Heart left ventricle (tissue), 13 donors: ENCODE measurements around the gene CD80.

Experiments used
- CTCF ChIP-seq, 12 donors: fragments of 200-600 bp; sonication (generic) in 4 of 12; IDR thresholded peaks; one replicate each; pipeline versions ENCODE4 v1.5.0 to v1.8.0; 2018 to 2022; ENCODE audit warnings: antibody characterized with exemption in 12 of 12, mild to moderate bottlenecking in 5 of 12
- POLR2A ChIP-seq, 2 donors: fragments of 450-650 bp; IDR thresholded peaks; one replicate each; pipeline ENCODE4 v1.6.1; 2017; ENCODE audit warnings: antibody characterized with exemption in 2 of 2, mild to moderate bottlenecking in 2 of 2, moderate library complexity in 2 of 2
- donor health status: ischemic (EF 13 %, LVEDD 7.1; RV severe dilation, severe dysfunction).
- donor health status: DM: no; HTN: yes; CAD: no.
- donor health status: DM: no; HTN: no; CAD: no.
- donor health status: ischemic (EF 25% LVEDD 6.9; RV normal size, moderate dysfunction).
- donor health status: ischemic (EF 25% LVEDD 5.7; RV mildly dilated, moderate dysfunction).
- donor health status: ischemic (EF 35%, LVEDD 5.7; RV mildly dilated, moderate dysfunction).
- donor health status: nonischemic (EF 11% LVEDD 7.7; RV severe dilation, severe dysfunction).
- donor health status: DM: yes; HTN: yes; CAD: no.
- donor health status: PGD.
- donor health status: ischemic (EF 29% LVEDD 5.4; RV normal size, mild dysfunction).
- donor health status: nonischemic (EF 23%, LVEDD 6.1; RV moderate dilation, normal function).

- TF ChIP-seq POLR2A (IDR thresholded peaks at IDR 0.05) (no peak), CTCF (IDR thresholded peaks at IDR 0.05) (no peak)
These were observed 25.8 kb upstream of the CD80 start for GRCh38 chr3:119585208-119585607.
